HG02852 (cell line): ENCODE results near the gene FNDC11.

Experiments
- ATAC-seq: cut with Tn5 transposase; IDR thresholded peaks from one replicate; pipeline ENCODE4 v1.9.1; 2021; ENCODE audit warnings: mild to moderate bottlenecking, moderate library complexity; ENCODE audit not compliant: unreplicated experiment

Gene FNDC11

GRCh38 chr20:63577317-63577894 is 23.4 kb downstream of the FNDC11 start:
- no peak for ATAC-seq

- no peak for ATAC-seq
Observed at GRCh38 chr20:63578224-63579016, 24.5 kb downstream of the FNDC11 start.

GRCh38 chr20:63579017-63579694 is 25.2 kb downstream of the FNDC11 start:
- ATAC-seq = no peak

- no peak for ATAC-seq
Observed at GRCh38 chr20:63580796-63581461, 27.0 kb downstream of the FNDC11 start.

GRCh38 chr20:63582382-63583063 is 28.6 kb downstream of the FNDC11 start:
- ATAC-seq = no peak

- no peak for ATAC-seq
Observed at GRCh38 chr20:63585616-63586565, 31.9 kb downstream of the FNDC11 start.

- no peak for ATAC-seq
Observed at GRCh38 chr20:63586797-63587196, 32.8 kb downstream of the FNDC11 start.

GRCh38 chr20:63587256-63587655 is 33.3 kb downstream of the FNDC11 start:
- ATAC-seq = no peak

- no peak for ATAC-seq
Observed at GRCh38 chr20:63587776-63588591, 34.0 kb downstream of the FNDC11 start.

GRCh38 chr20:63588641-63589041 is 34.7 kb downstream of the FNDC11 start:
- no peak for ATAC-seq

GRCh38 chr20:63589261-63590217 is 35.6 kb downstream of the FNDC11 start:
- ATAC-seq = no peak

GRCh38 chr20:63590218-63591146 is 36.5 kb downstream of the FNDC11 start:
- no peak for ATAC-seq

- ATAC-seq = no peak
Observed at GRCh38 chr20:63591147-63591533, 37.2 kb downstream of the FNDC11 start.

GRCh38 chr20:63591786-63592355 is 37.9 kb downstream of the FNDC11 start:
- no peak for ATAC-seq

- ATAC-seq = no peak
Observed at GRCh38 chr20:63592661-63593060, 38.7 kb downstream of the FNDC11 start.

GRCh38 chr20:63594043-63594561 is 40.1 kb downstream of the FNDC11 start:
- ATAC-seq = no peak
